Fibroblast of peridontal ligament (primary cell): ENCODE measurements around the gene CDC42SE1.
A peak's percentile ranks its signal among the peaks of the same experiment; 100 is the strongest.

Experiments
- DNase-seq: peaks from one replicate; pipeline ENCODE4 v3.0.0-alpha.2; 2010; ENCODE audit errors: extremely low read depth

The CDC42SE1 gene

DNA sequence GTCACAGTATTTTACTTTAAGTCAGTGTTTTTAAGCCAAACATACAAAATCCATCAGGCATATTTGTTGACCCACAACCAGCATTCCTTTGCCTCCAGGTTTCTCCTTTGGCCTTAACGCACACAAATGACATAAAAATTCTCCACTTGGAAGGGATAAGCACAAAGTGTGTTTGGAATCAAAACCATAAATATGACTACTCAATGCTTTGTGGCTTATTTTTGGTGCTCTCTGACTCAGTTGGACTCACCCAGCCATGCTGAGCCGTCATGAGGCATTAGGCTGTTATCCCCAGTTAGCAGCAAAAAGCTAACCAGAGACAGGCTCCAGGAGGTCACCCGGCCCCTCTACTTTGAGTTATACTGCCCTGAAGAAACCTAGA is 50.2 kb downstream of the CDC42SE1 start:
- DNase-seq, result peak; percentile 61

DNA sequence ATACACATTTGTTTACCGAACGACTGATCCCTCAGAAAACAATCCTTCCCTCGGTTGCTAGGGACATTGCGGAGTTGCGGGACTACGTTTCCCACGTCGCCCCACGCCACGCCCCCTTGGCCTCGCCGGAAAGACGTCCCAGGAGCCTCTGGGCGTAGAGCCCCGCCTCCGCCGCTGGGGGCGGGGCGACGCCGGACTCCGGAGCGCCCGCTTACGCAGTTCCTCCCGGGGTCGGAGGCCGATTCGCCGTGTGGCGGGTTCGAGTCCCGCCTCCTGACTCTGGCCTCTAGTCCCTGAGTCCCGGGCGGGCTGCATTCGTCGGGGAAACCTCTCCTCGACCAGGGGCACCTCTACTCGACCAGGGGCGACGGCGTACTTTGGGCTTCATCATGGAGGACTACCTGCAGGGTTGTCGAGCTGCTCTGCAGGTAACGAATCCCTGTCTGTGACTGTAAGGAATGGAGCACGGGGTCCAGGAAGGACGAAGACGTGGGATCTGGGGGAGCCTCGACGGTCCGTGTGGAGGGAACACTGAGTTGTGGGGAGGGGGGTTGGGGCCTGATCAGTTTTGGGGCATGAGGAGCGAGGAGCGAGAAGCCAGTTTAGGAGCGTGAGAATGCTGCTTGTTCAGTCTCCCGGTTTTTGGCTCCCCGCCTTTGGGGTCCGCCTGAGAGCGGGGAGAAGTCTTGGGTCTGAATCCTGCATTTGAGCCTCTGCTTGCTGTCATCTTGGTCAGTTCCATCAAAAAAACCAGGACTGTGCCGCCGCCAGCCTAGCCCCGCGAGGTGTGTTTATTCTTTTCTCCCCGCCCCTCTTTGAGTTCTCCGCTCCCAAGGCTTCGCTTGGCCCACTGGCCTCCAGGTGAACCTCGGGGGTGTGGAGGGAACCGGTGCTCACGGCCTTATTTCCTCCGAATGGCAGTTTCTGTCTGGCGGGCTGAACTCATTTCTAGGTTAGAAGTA is 50.9 kb downstream of the CDC42SE1 start, which contains the start of gene PRUNE1:
TSS of gene PRUNE1 (plus strand) at position 206 of the 962 bp plus-strand sequence. CDS start at position 390, 184 bp downstream.
- DNase-seq, result peak; percentile 96

DNA sequence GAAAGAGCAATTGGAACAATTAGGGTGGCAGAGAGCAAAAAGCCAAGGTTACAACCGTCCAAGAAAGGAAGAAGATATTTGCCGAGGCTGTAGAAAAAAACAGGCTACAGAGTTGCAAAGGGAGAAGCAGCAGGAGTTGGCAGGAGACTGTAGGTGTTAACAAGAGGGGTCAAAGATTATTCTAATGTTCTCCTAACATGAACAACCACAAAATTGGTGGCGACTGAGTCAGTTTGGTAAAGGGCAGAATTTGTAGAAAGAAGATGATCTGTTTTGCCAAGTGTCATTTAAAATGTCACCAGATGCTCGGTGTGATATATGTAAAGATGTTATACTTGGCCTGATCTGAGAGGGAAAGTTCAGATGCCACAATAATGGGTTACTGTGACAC is 51.6 kb downstream of the CDC42SE1 start:
- no peak for DNase-seq

DNA sequence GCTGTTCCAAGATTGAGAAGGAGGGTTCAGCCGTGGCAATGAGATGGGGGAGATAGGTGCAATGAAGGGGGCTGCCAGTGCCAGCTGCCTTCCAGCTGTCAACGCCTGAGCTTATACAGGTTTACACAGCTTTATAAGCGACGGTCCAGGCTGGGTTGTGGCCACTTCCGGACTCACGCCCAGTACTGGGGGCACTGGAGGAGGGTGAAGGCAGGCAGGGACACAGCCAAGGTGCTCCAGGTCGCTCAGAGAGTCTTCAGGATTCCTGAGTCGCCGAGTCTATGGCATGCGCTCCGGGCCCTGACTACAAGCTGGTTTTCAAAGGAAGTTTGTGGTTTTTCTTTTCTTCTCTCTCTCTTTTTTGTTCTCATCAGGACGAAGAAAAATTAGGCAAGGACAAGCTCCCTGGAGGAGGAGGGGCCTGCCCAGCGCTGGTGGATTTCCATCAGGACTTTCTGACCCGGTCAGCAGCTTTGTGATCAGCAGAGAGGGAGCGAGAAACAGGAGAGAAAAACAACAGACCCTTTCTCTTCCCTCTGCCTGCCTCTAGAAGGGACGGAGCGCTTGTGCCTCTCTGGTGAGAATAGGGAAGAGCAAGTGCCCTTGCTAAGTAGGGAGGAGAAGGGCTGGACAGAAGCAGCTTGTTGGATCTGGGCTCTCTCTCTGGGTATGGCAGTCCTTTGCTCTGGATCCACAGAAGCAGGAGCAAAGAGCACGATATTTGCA is 52.9 kb downstream of the CDC42SE1 start, which contains the start of gene MINDY1:
TSS of gene MINDY1 (minus strand) at position 576 of the 726 bp plus-strand sequence. CDS start 4,285 bp downstream, outside the sequence.
- peak; percentile 87 for DNase-seq

DNA sequence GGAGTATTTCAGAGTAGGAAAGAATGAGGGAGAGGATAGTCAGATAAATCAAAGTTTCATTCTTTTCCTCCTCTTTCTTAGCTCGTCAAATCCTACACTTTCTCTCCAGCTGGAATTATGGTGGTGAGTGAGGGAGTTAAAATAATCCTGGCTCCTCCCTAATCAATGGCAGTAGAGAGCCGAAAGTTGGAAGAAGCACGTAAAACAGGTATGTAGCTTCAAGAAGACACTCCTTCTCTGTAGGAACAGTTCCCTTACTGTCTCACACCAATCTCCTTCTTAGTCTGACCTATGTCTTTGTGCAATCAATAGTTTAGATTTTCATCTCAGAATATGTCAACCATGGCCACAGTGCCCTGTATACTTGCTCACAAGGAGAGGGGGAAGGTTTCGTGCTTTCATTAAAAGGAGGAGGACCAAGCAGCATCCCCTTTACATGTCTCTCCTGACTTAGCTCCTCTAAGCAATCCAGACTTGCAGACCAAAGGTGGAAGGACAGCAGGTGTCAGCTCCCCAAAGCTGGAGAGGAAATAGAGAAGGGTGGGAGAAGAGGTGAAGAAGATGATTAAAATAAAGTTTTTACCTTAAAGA is 53.6 kb downstream of the CDC42SE1 start:
- no peak for DNase-seq

DNA sequence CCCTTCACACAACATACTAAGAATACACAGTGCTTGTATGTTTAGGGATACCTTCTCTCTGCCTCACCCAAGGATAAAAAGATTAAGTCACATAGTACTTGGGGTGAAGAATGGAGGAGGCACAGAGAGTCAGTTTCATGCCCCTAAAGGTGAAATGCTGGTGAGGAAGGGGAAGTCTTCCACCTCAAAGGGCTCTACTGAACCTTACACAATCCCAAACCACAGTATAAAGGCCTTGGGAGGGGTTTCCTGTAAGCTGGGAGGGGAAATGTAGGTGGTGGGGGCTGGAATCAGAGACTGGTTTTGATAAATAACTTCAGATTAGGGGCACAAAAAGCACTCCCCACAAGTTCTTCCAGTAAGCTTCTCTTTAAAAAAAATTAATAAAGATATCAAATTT is 56.2 kb downstream of the CDC42SE1 start:
- DNase-seq, result no peak

DNA sequence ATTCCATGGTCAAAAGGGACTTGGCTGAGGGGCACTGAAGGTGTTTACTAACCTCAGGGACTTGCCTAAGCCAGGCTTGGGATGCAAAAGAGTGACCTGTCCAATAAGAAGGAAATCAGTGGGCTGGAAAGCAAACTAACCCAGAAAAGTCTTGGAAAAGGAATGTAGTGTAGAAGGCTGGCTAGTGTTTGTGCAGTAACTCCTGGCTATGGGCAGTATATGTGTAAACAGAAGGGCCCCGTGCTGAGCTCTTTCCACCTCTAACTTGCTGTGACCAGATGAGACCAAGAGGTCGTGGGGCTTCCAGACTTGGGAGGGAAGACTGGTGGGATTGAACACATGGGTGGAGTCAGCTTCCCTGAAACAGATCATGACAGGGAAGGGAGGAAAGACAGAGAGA is 56.8 kb downstream of the CDC42SE1 start:
- DNase-seq, result no peak

DNA sequence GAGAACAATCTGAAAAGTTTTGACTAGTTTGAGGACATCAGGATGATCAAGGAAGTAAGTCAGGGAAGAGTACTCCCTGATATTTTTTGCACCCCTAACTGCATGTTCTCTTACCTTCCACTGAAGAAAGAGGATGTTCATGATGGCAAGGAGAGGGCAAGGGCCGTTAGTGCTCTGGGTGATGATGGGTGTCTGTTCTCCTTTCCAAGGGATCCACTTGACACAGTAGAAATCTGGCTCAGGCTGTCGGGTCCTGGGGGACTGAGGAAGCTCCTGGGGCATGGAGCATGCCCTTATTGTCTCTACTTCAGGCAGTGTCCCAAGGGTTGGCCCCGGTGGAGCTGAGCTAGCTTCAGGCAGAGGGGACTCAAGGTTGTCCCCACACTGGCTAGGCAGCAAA is 57.4 kb downstream of the CDC42SE1 start:
- no peak for DNase-seq

DNA sequence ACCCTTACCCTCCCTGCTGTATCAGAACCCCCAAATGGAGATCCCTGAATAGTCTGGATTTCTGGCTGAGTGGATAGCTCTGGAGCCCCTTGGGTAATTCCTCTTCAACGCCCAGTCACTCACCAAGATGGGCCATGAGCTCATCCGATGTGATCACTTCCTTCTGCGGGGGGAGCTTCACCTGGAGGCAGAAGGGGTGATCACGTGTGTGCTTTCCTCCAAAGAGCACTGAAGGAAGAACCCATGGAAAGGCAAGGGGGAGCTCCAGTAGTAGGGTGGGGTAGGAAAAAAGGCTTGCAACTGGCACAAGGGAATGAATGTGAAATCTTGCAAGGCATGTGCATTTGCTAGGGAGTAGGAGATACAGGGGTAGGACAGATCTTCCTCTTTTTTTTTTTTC is 57.8 kb downstream of the CDC42SE1 start:
- DNase-seq, result no peak
